HG03039 (cell line): ENCODE data around the gene KLHDC9.

Experiments
- ATAC-seq: cut with Tn5 transposase; IDR thresholded peaks from one replicate; pipeline ENCODE4 v1.9.1; 2021; ENCODE audit warnings: mild to moderate bottlenecking, moderate library complexity; ENCODE audit not compliant: unreplicated experiment

The KLHDC9 gene

DNA sequence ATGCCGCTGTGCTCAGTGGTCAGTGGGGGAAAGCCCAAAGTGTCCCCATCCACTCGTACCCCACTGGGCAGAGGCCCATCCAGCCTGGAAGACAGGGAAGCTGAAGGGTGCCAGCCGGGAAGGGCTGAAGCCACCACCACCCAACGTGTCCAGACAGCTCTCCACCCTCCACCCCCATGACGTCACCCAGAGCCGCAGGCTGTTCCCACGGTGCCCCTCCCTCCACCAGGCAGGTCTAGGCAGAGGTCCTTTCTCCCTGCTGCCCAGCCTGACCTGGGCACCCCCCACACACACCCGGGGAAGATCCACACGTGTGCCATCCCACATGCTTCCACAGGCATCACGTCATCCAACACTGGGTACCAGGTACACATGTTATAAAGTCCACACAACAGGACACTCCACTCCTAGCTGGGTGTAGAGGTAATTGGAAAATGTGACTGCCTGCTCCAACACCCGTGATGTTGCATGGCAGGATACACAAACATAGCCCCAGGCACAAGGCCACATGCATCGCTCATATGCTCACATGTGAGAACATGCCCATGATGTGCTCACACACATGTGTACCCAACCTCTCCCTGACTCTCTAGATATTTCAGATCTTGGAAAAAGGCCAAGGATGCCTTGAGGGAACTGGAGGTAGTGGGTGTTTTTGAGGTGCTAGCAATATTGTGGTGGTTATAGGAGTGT, 23.3 kb upstream of the KLHDC9 start:
- ATAC-seq: no peak

DNA sequence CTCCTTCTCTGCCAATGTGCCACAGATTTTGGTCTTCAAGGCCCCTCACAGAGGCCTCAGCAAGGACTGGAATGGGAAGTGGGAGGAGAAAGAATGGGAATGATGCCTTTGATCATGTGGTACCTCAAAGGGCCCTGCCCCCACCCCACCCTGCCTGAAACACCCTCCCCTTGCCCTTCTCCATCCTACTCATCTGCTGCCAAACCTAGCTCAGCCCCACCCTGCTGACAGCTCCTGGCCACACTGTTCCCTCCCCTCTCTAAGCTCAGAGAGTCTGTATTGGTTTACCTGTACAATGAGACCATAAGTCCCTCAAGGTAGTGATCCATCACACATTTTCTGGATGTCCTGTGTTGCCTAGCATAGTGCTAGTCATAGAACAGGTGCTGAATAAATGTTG, 21.8 kb upstream of the KLHDC9 start:
- ATAC-seq: no peak

DNA sequence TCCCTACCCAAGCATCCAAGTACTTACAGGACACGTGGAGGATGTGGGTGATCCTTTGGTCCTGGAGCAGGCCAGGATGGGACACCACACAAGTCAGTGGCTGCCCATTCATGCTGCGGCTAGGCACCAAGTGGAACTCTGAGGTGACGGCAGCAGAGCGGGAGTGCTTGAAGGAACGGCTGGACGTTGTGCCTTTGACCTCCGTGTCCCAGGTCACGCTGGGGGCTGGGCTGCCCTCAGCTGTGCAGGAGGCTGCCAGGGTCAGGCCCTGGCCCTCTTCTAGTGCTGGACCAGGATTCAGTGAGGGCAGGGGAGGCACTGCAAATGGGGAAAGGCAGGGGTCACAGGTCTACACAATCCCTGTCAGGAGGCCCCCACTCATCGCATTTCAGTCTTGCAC, 20.7 kb upstream of the KLHDC9 start:
- no peak for ATAC-seq

DNA sequence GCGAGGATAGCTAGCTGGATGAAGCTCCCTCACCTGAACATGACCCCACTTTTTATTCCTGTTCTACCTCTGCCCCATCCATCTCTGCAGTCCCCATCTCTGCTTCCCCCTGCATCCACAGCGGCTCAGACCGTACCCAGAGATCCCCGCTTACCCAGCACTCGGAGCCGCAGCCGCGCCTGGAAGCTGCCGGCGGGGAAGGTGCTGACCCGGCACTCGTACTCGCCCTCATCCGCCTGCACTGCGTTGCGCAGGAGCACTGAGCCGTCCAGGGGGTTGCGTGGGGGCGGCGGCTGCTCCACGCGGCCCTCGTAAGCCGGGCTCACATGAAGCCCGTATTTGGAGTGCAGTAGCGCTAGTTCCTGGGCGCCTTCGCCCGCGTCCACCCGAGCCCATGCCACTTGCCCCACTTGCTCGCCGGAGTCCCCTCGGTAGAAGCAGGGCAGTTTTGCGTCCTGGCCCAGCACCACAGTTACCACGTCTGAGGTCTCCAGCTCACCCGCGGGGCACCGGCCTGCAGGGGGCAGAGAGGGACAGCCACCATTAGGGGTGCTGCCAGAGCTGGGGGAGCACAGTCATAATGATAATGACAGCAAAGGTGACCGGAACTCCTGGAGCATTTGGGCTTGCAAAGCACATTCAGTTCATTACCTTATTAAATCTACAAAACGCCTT, 18.6 kb upstream of the KLHDC9 start:
- ATAC-seq: no peak

DNA sequence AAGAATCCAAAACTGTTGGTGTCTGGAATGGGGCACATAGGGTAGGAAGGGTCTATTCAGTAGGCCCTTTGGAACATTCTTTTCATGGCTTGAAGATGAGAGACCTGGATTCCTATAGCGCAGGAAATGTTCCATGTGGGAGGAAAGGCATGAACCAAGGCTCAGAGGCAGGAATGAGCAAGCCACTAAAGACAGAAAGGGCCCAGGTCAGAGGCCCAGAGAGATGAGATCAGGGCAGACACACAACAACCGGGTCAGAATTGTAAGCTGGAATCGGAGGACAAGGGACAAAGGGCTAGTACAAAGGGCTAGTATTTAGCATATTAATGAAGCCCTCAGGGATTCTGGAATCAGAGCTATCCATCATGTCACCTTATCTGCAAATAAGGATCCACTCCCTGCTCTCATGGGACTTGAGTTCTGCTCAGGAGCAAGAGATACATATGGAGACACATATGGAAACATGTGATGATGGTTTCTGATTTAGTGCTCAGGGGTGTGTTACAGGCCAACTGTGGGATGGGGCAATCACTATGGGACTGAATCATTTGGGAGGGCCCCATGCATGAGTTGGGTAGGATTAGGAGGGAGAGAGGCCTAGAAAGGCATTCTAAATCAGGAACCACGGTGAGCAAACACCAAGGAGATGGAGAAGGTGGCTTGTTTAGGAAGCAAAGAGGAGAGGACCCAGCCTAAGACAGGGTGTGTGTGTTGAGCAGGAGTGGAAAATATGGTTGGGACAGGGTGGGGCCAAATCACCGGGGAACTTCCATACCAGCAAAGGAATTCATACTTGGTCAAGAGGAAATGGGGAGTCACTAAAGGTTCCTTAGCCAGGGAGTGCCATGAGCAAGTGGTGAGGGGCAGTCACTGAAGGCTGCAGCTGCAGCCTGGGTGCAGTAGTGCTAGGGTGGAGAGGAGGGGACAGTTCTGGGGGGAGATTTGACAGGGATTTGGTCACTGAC, 17.4 kb upstream of the KLHDC9 start:
- no peak for ATAC-seq

DNA sequence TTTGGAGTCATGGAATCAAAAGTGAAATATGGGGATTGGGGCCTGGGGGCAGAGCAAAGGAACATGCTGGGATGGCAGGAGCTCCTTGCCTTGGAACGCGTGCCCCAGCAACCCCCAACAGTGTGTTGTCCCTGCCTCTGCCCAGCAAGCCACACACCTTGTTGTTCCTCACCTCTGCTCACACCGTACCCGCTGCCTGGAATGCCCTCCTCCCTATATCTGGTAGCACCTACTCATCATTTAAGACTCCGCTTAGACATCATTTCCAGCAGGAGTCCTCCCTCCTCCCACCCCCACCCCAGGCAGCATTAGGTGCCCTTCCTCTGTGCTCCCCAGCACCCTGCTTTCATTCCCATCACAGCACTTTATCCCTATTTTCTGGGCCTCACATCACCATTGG, 16.6 kb upstream of the KLHDC9 start:
- ATAC-seq: no peak

DNA sequence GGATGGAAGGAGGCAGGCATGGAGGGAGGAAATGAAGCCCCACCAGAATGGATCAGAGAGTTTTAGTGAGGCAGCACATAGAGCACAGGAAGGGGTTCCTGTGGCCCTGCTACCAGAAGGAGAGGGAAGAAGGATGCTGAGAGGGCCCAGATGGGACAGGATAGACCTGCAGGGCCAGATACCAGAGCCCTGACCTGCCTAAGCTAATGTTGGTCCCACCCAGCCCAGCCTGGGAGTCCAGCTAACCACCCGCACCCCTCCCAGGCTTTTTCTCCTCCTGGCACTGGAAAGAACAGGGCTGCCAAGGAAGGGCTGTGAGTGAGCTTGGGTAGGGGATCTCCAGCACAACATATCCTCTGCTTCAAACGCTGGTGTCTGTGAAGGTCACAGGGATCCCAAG, 15.7 kb upstream of the KLHDC9 start:
- ATAC-seq: no peak

DNA sequence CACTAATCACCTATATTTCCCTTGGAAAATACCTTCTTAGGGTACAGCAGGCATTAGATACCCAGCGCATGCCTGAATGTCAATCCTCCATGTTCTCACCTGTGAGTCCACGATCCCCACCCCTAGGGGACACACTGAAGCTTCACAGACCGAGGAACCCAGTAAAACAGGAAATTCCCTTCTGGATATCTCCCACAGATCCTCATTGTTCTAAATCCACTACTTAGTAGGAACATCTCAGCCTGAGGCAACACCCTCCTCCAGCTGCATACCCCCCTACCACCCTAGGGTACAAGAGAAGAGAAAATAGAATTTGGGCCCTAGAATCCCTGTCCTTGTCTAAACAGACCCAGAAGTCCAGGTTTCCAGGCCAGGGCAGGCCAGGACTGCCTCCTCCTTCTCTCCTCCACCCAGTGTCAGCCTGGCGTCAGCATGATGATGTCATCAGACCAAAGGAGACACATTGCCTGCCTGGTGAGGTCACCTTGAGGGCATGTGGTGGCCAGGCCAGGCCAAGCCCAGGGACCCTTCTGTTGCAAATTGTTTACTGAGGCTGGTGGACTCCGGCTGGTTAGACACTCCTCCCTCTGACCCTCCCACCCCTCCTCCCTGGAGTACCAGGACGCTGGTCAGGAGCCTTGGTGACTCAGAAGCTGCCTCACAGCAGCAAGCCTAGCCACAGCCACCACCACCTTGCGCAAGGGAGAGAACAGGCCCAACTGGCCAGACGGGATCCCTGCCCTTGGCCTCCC, 15.0 kb upstream of the KLHDC9 start:
- ATAC-seq: no peak

DNA sequence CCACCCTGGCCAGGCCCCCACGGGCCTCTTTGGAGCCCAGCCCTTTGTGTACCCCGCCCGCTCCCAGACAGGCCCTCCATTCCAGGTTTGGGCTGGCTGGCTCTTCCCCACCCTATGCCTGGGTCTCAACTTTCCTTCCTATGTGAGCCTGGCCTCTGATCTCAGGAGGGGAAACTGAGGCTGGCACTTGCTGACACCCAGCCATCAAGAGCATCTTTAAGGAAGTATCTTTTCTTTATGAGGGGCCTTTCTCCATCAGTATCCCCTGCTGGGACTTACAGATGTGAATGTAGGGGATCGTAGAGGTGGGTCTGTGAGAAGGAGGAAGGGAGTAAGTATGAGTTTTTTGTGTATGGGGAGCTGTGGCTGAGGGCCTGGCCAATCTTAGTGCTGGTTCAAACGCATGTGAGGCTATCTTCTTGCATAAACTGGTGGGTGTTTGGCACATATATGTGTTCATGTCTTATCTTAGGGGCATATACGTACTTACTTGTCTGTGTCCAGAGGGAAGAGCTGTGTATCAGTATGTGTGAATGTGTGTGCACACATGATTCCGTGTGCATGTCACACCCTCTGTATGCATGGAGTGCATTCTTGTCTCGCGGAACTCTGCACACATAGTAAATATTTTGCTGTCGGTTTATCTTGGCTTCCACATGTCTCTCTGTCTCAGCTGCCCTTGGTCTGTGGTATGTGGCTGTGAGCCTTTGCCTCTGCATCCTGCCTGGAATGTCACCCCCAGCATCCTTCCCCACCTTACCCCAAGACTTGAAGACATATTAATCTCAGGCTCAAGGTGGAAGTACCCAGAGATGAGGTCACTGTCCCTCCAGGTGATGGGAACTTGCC, 14.2 kb upstream of the KLHDC9 start:
- no peak for ATAC-seq

DNA sequence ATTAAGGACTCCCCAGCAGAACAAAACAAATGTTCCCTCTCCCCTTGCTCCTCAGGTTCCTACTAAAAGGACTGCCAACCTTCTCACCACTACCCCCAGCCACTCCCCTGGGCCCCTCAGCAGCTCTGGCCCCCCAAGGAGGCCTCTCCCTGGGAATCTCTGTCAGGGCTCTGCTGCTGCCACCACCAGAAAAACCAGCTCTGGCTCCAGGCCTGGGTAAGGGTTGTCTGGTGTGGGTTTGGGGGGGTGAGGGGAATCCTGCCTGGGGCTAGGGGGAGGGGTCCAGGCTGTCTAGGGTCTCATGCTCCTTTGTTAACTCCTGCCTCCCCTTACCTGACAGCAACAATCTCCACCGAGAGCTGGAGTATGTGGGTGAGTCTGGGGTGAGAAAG, 13.6 kb upstream of the KLHDC9 start:
- ATAC-seq: no peak

DNA sequence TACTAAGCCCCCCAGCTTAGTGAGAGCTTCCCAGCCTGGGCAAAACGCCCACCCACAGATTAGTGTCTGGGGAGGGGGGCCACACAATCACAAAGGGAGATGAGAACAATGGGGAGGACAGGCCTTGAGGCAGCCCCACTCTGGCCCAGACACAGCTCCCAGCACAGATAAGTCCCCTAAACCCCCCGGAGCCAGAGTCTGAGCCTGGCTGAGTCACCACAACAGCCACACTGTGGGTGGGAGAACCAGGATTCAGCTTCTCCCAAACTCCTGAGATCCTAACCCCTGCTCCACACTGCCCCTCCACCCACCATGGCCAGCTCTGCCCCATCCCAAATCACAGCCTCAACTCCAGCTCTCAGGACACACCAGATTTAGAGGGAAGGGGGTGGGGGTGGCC, 13.0 kb upstream of the KLHDC9 start:
- ATAC-seq: no peak

DNA sequence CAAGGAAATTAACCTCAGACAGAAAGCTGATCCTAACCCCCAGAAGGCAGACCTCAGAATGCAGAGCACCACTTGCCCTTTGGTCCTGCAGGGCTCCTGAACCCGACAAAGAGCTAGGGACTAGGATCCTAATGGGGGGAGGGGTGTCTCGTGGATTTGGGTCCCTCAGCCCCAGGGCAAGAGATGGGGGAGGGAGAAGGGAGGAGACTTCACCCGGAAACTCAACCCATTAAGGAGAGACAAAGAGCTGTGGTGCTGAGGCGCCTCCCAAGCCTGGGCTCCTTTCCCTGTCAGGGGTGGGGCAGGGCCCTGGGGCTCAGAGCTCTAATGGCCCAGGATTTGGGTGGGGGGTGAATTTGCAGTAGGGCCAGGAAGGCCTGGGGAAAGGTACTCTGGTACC, 11.7 kb upstream of the KLHDC9 start:
- ATAC-seq: no peak

DNA sequence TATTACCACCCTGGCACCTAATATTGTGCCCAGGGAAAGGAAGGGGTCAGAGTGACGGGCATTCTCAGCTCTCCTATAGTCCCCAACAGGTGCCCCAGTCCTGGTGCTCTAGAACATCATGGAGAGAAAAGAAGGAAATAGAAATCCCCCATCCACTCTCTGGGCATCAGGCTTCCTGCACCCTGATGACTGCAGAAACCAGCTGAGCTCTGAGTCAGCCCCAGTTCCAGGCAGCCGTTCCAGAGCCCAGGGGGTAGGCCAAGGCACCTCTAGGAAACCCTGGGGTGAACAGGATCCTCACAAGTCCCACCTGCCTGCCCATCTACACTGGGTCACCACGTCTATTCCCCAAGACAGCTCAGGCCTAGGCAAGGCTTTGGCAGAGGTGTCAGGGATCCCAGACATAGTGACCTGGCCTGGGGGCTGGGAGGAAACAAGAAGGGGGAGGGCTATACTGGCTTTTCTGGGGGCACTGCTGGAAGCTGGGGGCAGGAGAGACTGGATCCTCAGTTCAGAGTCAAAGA, 9.5 kb upstream of the KLHDC9 start:
- no peak for ATAC-seq

DNA sequence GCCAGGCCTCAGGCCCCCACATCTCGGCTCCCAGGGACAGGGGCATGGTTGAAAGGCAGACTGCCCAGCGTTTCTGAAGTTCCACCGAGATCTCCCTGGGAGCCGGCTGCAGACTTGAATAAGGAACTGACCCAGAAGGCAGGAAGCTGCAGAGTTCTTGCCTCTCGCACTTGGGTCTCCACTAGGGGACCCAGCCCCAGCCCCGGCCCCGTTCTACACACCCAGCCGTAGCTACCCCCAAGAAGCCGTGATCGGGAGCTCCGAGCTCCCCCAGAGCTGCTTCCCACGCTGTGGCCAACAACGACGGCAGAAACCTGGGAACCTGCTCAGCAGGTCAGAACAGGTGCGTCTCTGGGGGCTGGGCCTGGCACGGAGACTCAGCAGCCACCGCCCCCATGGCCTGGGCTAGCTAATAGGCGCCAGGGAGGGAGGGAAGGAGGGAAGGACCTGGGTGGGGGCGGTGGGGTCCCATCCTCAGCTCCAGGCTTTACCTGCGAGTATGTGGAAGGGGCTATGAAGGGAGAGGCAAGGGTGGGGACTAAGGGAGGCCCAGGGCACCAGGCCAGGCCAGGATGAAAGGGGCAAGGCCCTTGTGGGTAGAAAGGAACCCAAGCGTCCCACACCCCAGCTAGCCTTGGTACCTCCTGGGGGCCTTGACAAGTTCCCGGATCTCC, 8.8 kb upstream of the KLHDC9 start, which contains the start of gene NECTIN4:
Gene NECTIN4, minus strand, starts transcription at position 308 of the 674 bp plus-strand sequence. Its CDS starts 262 bp downstream, at position 46.
- no peak for ATAC-seq

DNA sequence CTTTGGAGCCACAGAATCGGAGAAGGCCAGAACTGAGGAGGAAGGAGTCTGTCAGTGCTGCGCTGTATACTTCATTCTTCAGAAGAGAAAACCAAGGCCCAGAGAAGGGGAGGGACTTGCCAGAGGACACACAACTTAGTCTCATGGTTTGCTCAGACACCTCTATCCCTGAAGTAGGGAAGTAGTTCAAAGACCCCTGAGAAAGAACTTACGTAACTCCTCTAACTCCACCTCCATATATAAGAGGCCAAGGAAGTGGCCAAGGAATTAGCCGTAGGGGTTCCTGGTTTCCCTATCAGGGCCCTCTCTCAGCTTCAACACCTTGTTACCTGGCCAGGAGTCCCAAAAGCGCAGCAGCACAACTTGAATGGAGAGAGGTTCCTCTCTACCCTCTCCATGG, 8.2 kb upstream of the KLHDC9 start:
- no peak for ATAC-seq

DNA sequence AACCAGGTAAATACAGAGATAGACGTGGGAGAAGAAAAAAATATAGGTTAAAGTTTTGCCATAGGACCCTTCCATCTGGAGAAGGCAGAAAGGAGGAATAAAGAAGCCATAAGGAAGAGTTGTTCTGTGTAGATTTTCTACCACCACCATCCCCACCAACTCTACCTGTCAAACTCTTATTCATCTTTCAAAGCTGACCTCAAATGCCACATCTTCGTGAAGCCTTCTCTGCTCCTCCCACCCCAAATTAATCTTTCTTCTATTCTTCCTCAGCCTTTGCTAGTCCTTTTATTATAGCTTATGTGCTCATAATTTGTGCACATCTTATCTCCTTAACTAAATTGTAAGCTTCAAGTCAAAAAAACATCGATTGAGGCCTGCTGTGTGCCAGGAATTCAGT, 7.5 kb upstream of the KLHDC9 start:
- ATAC-seq: no peak

DNA sequence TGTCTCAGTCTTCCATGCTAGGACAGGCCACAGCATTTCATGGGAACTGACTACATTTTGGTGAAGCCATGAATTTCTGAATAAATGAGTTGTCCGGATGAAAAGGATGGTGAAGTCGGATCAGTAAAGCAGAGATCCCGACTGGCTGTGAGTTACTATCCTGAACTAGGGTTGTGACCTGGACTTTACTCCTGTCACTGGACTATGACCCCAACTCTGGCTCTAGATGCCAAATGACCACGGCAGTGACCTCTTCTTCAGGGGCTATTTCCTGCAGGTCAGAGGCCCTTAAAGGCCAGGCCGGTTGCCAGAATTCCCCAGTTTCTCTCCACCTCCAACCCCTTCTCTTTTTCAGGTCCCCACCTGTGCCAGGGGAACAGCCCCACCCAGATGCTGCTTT, 7.1 kb upstream of the KLHDC9 start:
- ATAC-seq: no peak

DNA sequence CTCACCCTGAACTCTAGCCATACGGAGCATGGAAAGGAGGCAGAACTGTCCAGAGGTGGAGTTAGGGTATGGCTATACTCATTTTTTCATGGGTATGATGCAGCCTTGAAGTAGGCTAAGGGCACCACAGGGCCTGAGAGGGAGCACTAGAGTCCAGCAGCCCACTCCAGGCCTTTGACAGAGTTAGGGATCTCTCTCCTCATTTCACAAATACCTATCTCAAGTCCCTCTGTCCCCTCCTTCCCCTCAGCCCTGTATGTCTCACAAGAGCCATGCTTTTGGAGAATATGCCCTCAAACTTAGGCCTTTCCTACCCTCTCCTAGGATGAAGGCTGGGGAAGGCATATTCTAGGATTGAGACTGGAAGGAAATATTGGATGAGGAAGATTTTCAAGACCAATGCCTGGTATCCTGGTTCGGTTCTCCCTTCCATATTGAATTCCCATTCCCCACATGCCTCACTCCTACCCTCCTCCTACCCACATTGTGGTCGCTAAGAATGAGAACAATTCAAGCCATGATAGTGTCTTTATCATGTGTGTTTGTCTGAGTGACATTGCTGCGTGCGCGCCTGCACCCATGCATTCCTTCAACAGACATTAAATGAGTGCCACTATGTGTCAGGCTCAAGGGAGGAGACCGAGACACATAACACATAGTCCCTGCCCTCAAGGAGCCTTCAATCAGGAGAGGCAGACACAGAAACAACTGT, 6.2 kb upstream of the KLHDC9 start:
- ATAC-seq: no peak

DNA sequence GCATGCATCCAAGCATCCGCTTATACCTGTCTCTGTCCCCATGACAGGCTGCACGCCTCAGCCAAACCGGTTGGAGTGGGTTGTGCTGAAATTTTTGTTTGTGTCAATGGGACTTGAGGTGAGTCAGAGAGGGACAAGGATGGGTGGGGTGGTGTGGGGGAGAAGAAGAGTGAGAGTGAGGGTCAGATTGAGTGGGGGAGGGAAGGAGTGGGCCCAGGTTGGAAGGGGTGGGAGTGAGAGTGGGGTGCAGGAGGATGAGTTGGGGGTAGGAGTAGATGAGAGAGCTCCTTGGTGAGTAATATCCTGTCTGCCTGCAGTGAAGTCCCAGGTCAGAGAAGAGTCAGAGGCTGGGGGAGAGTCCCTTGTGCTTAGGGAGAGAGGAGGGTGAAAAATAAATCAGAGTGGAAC, 5.5 kb upstream of the KLHDC9 start:
- no peak for ATAC-seq
